ENCODE results near the gene NEK9. TPM values are rescaled to one million over a fixed set of nuclear protein-coding genes. Genes with fewer than 3 reads are reported as not detected.

NEK9 gene
- total RNA-seq, 1 donor from 2014 or later = 25.9 TPM

DNA sequence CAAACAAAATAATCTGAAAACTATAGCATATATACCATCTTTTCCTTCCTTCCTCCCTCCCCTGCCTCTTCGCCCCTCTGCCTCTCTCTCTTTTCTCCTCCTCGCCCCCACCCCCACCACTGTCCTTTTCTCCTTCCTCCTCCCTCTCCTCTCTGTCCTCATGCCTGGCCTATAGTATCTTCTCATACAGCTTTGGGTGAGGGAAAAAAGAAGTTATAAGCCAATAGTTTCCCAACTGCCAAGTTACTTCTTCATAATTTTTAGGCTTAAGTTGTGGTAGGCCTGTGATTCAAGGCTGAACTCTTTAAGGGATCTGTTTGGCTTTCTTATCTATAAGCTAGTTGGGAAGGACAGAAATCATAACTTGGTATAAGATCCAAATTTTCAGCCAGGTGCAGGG, 40.5 kb upstream of the NEK9 start:
- Histone ChIP-seq H3K27ac (no peak overlapping the region), H3K4me1 (no peaks in the 10 kb centered on the region), H3K9ac (no peak overlapping the region), H3K79me2 (ENCODE audit: low read depth) (peaks cover 98% of the 10 kb centered on the region), H3K4me2 (no peak overlapping the region), H3K27me3 (no peaks in the 10 kb centered on the region), H3F3A (ENCODE audit: low read depth) (no peaks in the 10 kb centered on the region), H3K4me3 (no peak overlapping the region), H3K9me3 (ENCODE audit: low read depth) (no peaks in the 10 kb centered on the region), H4K20me1 (ENCODE audit: low read depth) (peaks cover 70% of the 10 kb centered on the region), H3K36me3 (no peaks in the 10 kb centered on the region), H2AFZ (replicated peaks) (no peak overlapping the region)
- Mint-ChIP-seq H3K36me3 (peaks cover 5% of the 10 kb centered on the region), H3K4me1 (peaks cover 7% of the 10 kb centered on the region), H3K27ac (no peak overlapping the region), H3K27me3 (ENCODE audit: insufficient read depth, low read depth) (peaks cover 2% of the 10 kb centered on the region), H3K9me3 (no peaks in the 10 kb centered on the region), H3K4me3 (no peak overlapping the region)
- no peak for DNase-seq (ENCODE audit: low spot score)
- TF ChIP-seq EZH2phosphoT487 (IDR thresholded peaks at IDR 0.05) (no peak), EZH2 (IDR thresholded peaks at IDR 0.05) (no peak)
- TF ChIP-seq, protein P1, sequence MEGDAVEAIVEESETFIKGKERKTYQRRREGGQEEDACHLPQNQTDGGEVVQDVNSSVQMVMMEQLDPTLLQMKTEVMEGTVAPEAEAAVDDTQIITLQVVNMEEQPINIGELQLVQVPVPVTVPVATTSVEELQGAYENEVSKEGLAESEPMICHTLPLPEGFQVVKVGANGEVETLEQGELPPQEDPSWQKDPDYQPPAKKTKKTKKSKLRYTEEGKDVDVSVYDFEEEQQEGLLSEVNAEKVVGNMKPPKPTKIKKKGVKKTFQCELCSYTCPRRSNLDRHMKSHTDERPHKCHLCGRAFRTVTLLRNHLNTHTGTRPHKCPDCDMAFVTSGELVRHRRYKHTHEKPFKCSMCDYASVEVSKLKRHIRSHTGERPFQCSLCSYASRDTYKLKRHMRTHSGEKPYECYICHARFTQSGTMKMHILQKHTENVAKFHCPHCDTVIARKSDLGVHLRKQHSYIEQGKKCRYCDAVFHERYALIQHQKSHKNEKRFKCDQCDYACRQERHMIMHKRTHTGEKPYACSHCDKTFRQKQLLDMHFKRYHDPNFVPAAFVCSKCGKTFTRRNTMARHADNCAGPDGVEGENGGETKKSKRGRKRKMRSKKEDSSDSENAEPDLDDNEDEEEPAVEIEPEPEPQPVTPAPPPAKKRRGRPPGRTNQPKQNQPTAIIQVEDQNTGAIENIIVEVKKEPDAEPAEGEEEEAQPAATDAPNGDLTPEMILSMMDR (IDR thresholded peaks at IDR 0.05) = no peak

DNA sequence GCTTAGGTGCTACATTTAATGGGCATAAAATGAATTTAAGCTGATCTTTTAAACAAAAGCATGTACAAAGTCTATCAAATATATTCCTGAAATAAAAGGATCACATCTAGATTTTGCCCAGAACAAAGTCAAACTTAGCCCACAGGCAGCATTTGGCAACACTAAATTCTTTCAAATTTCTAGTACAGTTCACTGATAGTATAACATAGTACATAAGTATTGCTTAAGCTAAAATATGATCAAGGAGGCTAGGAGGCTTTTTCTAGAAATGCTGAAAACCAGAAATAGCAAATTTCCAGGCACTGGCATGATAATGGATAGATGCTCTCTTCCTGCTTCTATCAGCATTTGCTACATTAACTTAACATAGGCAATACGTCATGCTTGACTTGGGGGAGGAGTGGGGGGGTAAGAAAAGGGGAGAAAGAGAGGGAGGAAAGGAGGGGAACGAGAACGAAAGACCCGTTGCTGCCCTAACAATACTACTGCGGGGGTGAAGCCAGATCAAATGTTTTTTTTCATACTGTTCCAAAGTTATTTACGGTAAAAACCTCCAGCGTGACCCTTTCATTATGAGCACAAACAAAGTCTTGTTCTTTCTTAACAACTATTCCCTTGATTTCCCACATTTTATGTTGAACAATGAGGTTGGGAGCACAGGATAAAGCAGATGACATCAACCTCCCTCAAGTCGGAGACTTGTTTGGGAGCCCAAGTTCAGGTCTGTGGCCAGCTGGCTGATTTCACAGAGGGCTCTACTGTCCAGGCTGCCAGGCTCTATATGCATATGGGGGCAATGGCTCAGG, 38.9 kb upstream of the NEK9 start:
- Histone ChIP-seq H3K36me3 (no peaks in the 10 kb centered on the region), H3K27me3 (no peaks in the 10 kb centered on the region), H3K9me3 (ENCODE audit: low read depth) (no peaks in the 10 kb centered on the region), H3K4me3 (no peak overlapping the region), H3K9ac (no peak overlapping the region), H3K79me2 (ENCODE audit: low read depth) (peaks cover 98% of the 10 kb centered on the region), H3K4me2 (no peak overlapping the region), H3F3A (ENCODE audit: low read depth) (no peaks in the 10 kb centered on the region), H4K20me1 (ENCODE audit: low read depth) (peaks cover 75% of the 10 kb centered on the region), H3K27ac (no peak overlapping the region), H3K4me1 (no peaks in the 10 kb centered on the region), H2AFZ (replicated peaks) (no peak overlapping the region)
- Mint-ChIP-seq H3K36me3 (no peaks in the 10 kb centered on the region), H3K4me1 (peaks cover 7% of the 10 kb centered on the region), H3K27ac (peak overlapping the region; percentile 27), H3K9me3 (no peaks in the 10 kb centered on the region), H3K27me3 (ENCODE audit: insufficient read depth, low read depth) (peaks cover 2% of the 10 kb centered on the region), H3K4me3 (no peak overlapping the region)
- TF ChIP-seq, protein P1 (IDR thresholded peaks at IDR 0.05) = no peak
- no peak for TF ChIP-seq EZH2phosphoT487 (IDR thresholded peaks at IDR 0.05)
- no peak for DNase-seq (ENCODE audit: low spot score)

DNA sequence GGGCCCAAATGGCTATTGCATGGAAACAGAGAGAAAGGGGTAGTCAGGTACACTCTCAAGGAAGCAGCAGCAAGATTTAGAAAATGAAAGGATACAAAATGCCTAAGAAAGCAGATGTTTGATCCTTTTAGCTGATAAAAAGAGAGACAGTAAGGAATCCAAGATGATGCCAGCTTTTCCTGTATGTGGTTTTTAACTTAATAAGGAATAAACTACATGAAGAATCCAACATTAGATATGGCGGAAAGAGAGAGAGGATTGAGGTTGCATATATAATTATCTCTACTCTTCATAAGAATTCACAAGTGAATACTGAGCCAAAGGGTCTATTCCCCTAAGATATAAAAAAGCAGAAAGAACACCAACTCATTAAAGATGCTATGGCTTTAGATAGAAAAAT, 38.0 kb upstream of the NEK9 start:
- H3K4me3 Mint-ChIP-seq = no peak overlapping the region
- Histone ChIP-seq H3K4me1 (no peaks in the 10 kb centered on the region), H3K4me3 (no peak overlapping the region), H3K27ac (no peak overlapping the region), H3K27me3 (no peaks in the 10 kb centered on the region), H3K79me2 (ENCODE audit: low read depth) (peaks cover 98% of the 10 kb centered on the region), H3F3A (ENCODE audit: low read depth) (no peaks in the 10 kb centered on the region), H2AFZ (replicated peaks) (no peak overlapping the region), H4K20me1 (ENCODE audit: low read depth) (peaks cover 75% of the 10 kb centered on the region), H3K9me3 (ENCODE audit: low read depth) (no peaks in the 10 kb centered on the region), H3K4me2 (no peak overlapping the region), H3K9ac (no peak overlapping the region), H3K36me3 (no peaks in the 10 kb centered on the region)
- no peak overlapping the region for H3K27ac Mint-ChIP-seq
- H3K36me3 Mint-ChIP-seq = no peaks in the 10 kb centered on the region
- TF ChIP-seq EZH2 (IDR thresholded peaks at IDR 0.05) (no peak), EZH2phosphoT487 (IDR thresholded peaks at IDR 0.05) (no peak)
- TF ChIP-seq, protein P1 (IDR thresholded peaks at IDR 0.05) = no peak
- H3K4me1 Mint-ChIP-seq = peaks cover 7% of the 10 kb centered on the region
- no peaks in the 10 kb centered on the region for H3K27me3 Mint-ChIP-seq (ENCODE audit: insufficient read depth, low read depth)
- H3K9me3 Mint-ChIP-seq = no peaks in the 10 kb centered on the region
- DNase-seq (ENCODE audit: low spot score) = no peak

All from neural progenitor cell (in vitro differentiated cells).